HepG2 (cell line): Measurements from ENCODE around the gene KIF26B. TPM values are rescaled to one million over a fixed set of nuclear protein-coding genes. Genes with fewer than 3 reads are reported as not detected.

Experiments
- ATAC-seq: fragments of 200-7000 bp; cut with Tn5 transposase; 3 replicates; pipeline ENCODE4 v1.9.1; 2020; ENCODE audit warnings: mild to moderate bottlenecking, moderate library complexity
- BruUV-seq: library from RNA; stranded (reverse); fragments of 400-500 nt; replicated peaks from 2 replicates; lab custom pipeline; 2021; lab: Mats Ljungman, UMichigan
- CTCF ChIA-PET: fragments of 300-600 bp; formaldehyde crosslinking; extraction: SDS; loops from one replicate; lab custom pipeline; 2021; ENCODE audit warnings: low total read pairs, inconsistent platforms, low intra/inter-chr PET ratio; lab: Yijun Ruan, JAX
- POLR2A ChIA-PET: fragments of 350-600 bp; sonication (Branson Sonifier 250); formaldehyde crosslinking; loops from one replicate; lab custom pipeline; 2020; ENCODE audit warnings: antibody characterized with exemption, inconsistent platforms; lab: Yijun Ruan, JAX
- DNase-seq: peaks from one replicate; pipeline ENCODE4 v3.0.0-alpha.2; 2015; ENCODE audit warnings: low spot score
- FAIRE-seq: peaks from 3 replicates; lab custom pipeline; 2011; peaks lifted over from hg19 to GRCh38; lab: Jason Lieb, UNC
- H2AFZ ChIP-seq: one replicate; pipeline ENCODE4 v1.6.1; 2011; ENCODE audit warnings: low read length, inconsistent platforms
- H3K27ac ChIP-seq: fragments of 300-600 bp; 3 replicates; pipeline ENCODE4 v1.8.0; 2011; ENCODE audit warnings: mixed run types, mild to moderate bottlenecking, mixed read lengths, low read length, inconsistent platforms; ENCODE audit not compliant: insufficient read depth; ENCODE audit errors: extremely low read length
- H3K27me3 ChIP-seq, 2 experiments: fragments of 200-600 bp in 1 of 2; 2 replicates in 1 of 2; 3 replicates in 1 of 2; pipeline versions ENCODE4 v1.6.0 to v1.8.0; 2011; ENCODE audit warnings: low read length in 2 of 2, mild to moderate bottlenecking in 2 of 2, moderate library complexity in 2 of 2, inconsistent platforms in 1 of 2; ENCODE audit not compliant: insufficient read depth in 2 of 2, control insufficient read depth in 1 of 2
- H3K36me3 ChIP-seq, 2 experiments: fragments of 200-600 bp in 1 of 2; replicated peaks in 1 of 2; 2 replicates in 1 of 2; 3 replicates in 1 of 2; pipeline versions ENCODE4 v1.5.1 to v1.8.0; 2011; ENCODE audit warnings: low read length in 2 of 2, inconsistent platforms in 1 of 2; ENCODE audit not compliant: insufficient read depth in 2 of 2, control insufficient read depth in 1 of 2
- H3K4me1 ChIP-seq: 2 replicates; pipeline ENCODE4 v1.5.1; 2012; ENCODE audit warnings: low read length, inconsistent platforms; ENCODE audit not compliant: insufficient read depth
- H3K4me2 ChIP-seq: 2 replicates; pipeline ENCODE4 v1.6.0; 2011; ENCODE audit warnings: low read depth, low read length, inconsistent platforms
- H3K4me3 ChIP-seq, 3 experiments: fragments of 200-600 bp in 1 of 3; sonication (generic), shearing (Covaris generic) in 1 of 3; replicated peaks in 1 of 3; 2 replicates each; pipeline ENCODE4 v1.5.1; 2011 to 2016; ENCODE audit warnings: low read length in 3 of 3, inconsistent platforms in 2 of 3, low read depth in 2 of 3, mild to moderate bottlenecking in 2 of 3, control low read depth in 1 of 3, mixed read lengths in 1 of 3; ENCODE audit not compliant: insufficient read depth in 1 of 3
- H3K79me2 ChIP-seq: one replicate; pipeline ENCODE4 v1.6.1; 2011; ENCODE audit warnings: low read length, inconsistent platforms; ENCODE audit not compliant: insufficient read depth
- H3K9ac ChIP-seq: 2 replicates; pipeline ENCODE4 v1.6.0; 2011; ENCODE audit warnings: mild to moderate bottlenecking, low read depth, low read length, inconsistent platforms; ENCODE audit not compliant: insufficient read depth
- H3K9me3 ChIP-seq: 2 replicates; pipeline ENCODE4 v1.5.1; 2012; ENCODE audit warnings: mild to moderate bottlenecking, low read length
- H4K20me1 ChIP-seq: 2 replicates; pipeline ENCODE4 v1.6.0; 2011; ENCODE audit warnings: inconsistent platforms, mild to moderate bottlenecking, low read length, moderate library complexity; ENCODE audit not compliant: insufficient read depth
- GLI4 ChIP-seq: sonication (generic); formaldehyde crosslinking; IDR thresholded peaks from 2 replicates; pipeline ENCODE4 v1.5.1; 2020; ENCODE audit warnings: missing genetic modification reagents, mild to moderate bottlenecking, moderate library complexity, borderline replicate concordance
- NFE2L2 ChIP-seq: fragments of 150-350 bp; IDR thresholded peaks from 2 replicates; pipeline ENCODE4 v1.6.1; 2014; ENCODE audit warnings: low read length
- RORA ChIP-seq: sonication (generic); formaldehyde crosslinking; IDR thresholded peaks from 2 replicates; pipeline ENCODE4 v1.5.0; 2020; ENCODE audit warnings: mild to moderate bottlenecking, missing genetic modification reagents, moderate library complexity
- THYN1 ChIP-seq: sonication (generic); formaldehyde crosslinking; IDR thresholded peaks from 2 replicates; pipeline ENCODE4 v1.8.1; 2023; ENCODE audit warnings: low read depth, mild to moderate bottlenecking, moderate library complexity, missing genetic modification reagents, borderline replicate concordance
- ZFP62 ChIP-seq: sonication (generic); formaldehyde crosslinking; IDR thresholded peaks from 2 replicates; pipeline ENCODE4 v1.4.0; 2020; ENCODE audit warnings: missing genetic modification reagents
- ZNF777 ChIP-seq: sonication (generic); formaldehyde crosslinking; IDR thresholded peaks from 2 replicates; pipeline ENCODE4 v1.4.0; 2020; ENCODE audit warnings: missing genetic modification reagents
- whole genome bisulfite sequencing: methylation state at CpG from one replicate; pipeline ENCODE4 v1.1.6; 2017; ENCODE audit warnings: low lambda C conversion rate; 5-methylcytosine and 5-hydroxymethylcytosine counted together
- in situ Hi-C: cut with HindIII; loops from 2 replicates; pipeline ENCODE4 v1.10.0; 2017; ENCODE audit warnings: low pct_unique_long_range_greater_than_20kb; ENCODE audit not compliant: extremely low pct_ligation_motif_present
- intact Hi-C: fragments of 100-400 bp; cut with micrococcal nuclease; formaldehyde crosslinking; loops from one replicate; pipeline ENCODE4 v1.10.0; 2022; ENCODE audit not compliant: unreplicated experiment
- polyA plus RNA-seq, 8 experiments: library from polyadenylated mRNA; depleted of rRNA in 3 of 8; stranded (reverse) in 7 of 8; unstranded in 1 of 8; fragments of >200 nt; fragmentation: Illumina TruSeq in 4 of 8; extraction: Trizol in 4 of 8; gene quantifications; 2 replicates each; pipeline versions ENCODE4 v1.2.1 to v1.2.3, GENCODE V29; 2011 to 2016; ENCODE audit warnings: low read depth in 4 of 8, missing spikeins in 1 of 8, mixed read lengths in 1 of 8; ENCODE audit not compliant: insufficient read depth in 1 of 8
- total RNA-seq, 5 experiments: library from RNA; depleted of rRNA; stranded (reverse); fragments of >200 nt; fragmentation: Illumina TruSeq; extraction: Trizol; gene quantifications; 2 replicates each; pipeline ENCODE4 v1.2.3, GENCODE V29; 2016; ENCODE audit warnings: low read depth in 1 of 5
- TF ChIP-seq, protein P1 (sequence below): sonication (generic); formaldehyde crosslinking; IDR thresholded peaks from 2 replicates; pipeline ENCODE4 v1.5.0; 2020; ENCODE audit warnings: missing genetic modification reagents, mild to moderate bottlenecking, borderline replicate concordance
- TF ChIP-seq, protein P2 (sequence below): sonication (generic); formaldehyde crosslinking; IDR thresholded peaks from 2 replicates; pipeline ENCODE4 v1.4.0; 2020; ENCODE audit warnings: low read depth, mild to moderate bottlenecking, missing genetic modification reagents

Gene KIF26B
- total and polyA plus RNA-seq, 2 of the 13 experiments (the other 11 are each of a cell fraction or from before 2014, with no cell fraction given) = 0.08 to 0.09 TPM

GRCh38 chr1:245172829-245173228, 18.0 kb downstream of the KIF26B start:
- DNase-seq (no peak), FAIRE-seq (no peak), ATAC-seq (no peak)
- WGBS = 100% methylated on average over 2 of the region's 2 CpGs
- intact Hi-C loops = no loop called here
- Histone ChIP-seq H3K27me3 (no peaks in the 10 kb centered on the region; a peak in 1 of 5 replicates), H3K4me2 (no peak overlapping the region), H3K36me3 (no peaks in the 10 kb centered on the region), H3K9me3 (no peaks in the 10 kb centered on the region), H3K9ac (no peak overlapping the region), H4K20me1 (no peaks in the 10 kb centered on the region), H3K27ac (no peak overlapping the region), H3K79me2 (no peaks in the 10 kb centered on the region), H2AFZ (no peak overlapping the region), H3K4me1 (no peaks in the 10 kb centered on the region), H3K4me3 (no peak overlapping the region)
- ChIA-PET CTCF (no interaction called here), POLR2A (no interaction called here)
- TF ChIP-seq NFE2L2 (peak; percentile 64; the same call in 1 of the 2 replicates), ZFP62 (CRISPR knock-in tag) (no peak)
- BruUV-seq = no TSS peak
- in situ Hi-C loops = loop anchor here (25.0 kb wide), 1 partner anchor 1314 kb away; no protein-coding TSS in a partner anchor

GRCh38 chr1:245173446-245174211, 18.8 kb downstream of the KIF26B start:
- H3K27me3 ChIP-seq = no peaks in the 10 kb centered on the region; a peak in 1 of 5 replicates
- no peaks in the 10 kb centered on the region for H3K4me1 ChIP-seq
- 49% methylated on average over 19 of the region's 21 CpGs for WGBS
- no peak for ATAC-seq
- BruUV-seq = no TSS peak
- no peak overlapping the region for H3K9ac ChIP-seq
- TF ChIP-seq RORA (CRISPR knock-in tag) (no peak), GLI4 (CRISPR knock-in tag) (no peak), THYN1 (CRISPR knock-in tag) (no peak), ZNF777 (no peak)
- TF ChIP-seq, protein P1, sequence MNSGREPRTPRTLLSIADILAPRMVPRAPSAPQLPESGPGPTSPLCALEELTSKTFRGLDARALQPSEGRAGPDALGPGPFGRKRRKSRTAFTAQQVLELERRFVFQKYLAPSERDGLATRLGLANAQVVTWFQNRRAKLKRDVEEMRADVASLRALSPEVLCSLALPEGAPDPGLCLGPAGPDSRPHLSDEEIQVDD = no peak
- TF ChIP-seq, protein P2, sequence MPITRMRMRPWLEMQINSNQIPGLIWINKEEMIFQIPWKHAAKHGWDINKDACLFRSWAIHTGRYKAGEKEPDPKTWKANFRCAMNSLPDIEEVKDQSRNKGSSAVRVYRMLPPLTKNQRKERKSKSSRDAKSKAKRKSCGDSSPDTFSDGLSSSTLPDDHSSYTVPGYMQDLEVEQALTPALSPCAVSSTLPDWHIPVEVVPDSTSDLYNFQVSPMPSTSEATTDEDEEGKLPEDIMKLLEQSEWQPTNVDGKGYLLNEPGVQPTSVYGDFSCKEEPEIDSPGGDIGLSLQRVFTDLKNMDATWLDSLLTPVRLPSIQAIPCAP (CRISPR knock-in tag) = no peak
- TF ChIP-seq, all 625 proteins: peak for 0
- FAIRE-seq (no peak), DNase-seq (no peak)
- no peaks in the 10 kb centered on the region for H3K79me2 ChIP-seq
- no peaks in the 10 kb centered on the region for H3K9me3 ChIP-seq
- H3K4me3 ChIP-seq = no peak overlapping the region
- intact Hi-C loops (no loop called here), in situ Hi-C loops (loop anchor here (25.0 kb wide), 1 partner anchor 1314 kb away; no protein-coding TSS in a partner anchor)
- ChIA-PET POLR2A (no interaction called here), CTCF (no interaction called here)
- no peak overlapping the region for H2AFZ ChIP-seq
- no peaks in the 10 kb centered on the region for H3K36me3 ChIP-seq
- H3K4me2 ChIP-seq = no peak overlapping the region
- H3K27ac ChIP-seq = no peak overlapping the region
- no peaks in the 10 kb centered on the region for H4K20me1 ChIP-seq
